CD4-positive, alpha-beta T cell treated with Interleukin-12 subunit alpha and Interleukin-12 subunit beta, for 1 hour (primary cell): ENCODE measurements around the gene TYRO3.
"Not testable (repeated sequence)": the region's sequence is repeated elsewhere in the genome, so short reads cannot be mapped to it uniquely, and the experiment has no call there.

ENCODE experiments used
- DNase-seq: peaks from one replicate; pipeline ENCODE4 v3.0.0-alpha.2; 2020

Gene TYRO3

GRCh38 chr15:41575282-41575681 is 16.3 kb downstream of the TYRO3 start:
- no peak for DNase-seq

DNA sequence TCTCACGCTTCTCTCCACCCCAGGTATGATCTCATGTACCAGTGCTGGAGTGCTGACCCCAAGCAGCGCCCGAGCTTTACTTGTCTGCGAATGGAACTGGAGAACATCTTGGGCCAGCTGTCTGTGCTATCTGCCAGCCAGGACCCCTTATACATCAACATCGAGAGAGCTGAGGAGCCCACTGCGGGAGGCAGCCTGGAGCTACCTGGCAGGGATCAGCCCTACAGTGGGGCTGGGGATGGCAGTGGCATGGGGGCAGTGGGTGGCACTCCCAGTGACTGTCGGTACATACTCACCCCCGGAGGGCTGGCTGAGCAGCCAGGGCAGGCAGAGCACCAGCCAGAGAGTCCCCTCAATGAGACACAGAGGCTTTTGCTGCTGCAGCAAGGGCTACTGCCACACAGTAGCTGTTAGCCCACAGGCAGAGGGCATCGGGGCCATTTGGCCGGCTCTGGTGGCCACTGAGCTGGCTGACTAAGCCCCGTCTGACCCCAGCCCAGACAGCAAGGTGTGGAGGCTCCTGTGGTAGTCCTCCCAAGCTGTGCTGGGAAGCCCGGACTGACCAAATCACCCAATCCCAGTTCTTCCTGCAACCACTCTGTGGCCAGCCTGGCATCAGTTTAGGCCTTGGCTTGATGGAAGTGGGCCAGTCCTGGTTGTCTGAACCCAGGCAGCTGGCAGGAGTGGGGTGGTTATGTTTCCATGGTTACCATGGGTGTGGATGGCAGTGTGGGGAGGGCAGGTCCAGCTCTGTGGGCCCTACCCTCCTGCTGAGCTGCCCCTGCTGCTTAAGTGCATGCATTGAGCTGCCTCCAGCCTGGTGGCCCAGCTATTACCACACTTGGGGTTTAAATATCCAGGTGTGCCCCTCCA is 19.1 kb downstream of the TYRO3 start:
- DNase-seq: no peak

DNA sequence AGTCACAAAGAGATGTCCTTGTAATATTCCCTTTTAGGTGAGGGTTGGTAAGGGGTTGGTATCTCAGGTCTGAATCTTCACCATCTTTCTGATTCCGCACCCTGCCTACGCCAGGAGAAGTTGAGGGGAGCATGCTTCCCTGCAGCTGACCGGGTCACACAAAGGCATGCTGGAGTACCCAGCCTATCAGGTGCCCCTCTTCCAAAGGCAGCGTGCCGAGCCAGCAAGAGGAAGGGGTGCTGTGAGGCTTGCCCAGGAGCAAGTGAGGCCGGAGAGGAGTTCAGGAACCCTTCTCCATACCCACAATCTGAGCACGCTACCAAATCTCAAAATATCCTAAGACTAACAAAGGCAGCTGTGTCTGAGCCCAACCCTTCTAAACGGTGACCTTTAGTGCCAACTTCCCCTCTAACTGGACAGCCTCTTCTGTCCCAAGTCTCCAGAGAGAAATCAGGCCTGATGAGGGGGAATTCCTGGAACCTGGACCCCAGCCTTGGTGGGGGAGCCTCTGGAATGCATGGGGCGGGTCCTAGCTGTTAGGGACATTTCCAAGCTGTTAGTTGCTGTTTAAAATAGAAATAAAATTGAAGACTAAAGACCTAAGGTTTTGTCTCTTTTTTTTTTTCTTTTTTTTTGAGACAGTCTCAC is 19.8 kb downstream of the TYRO3 start:
- no peak for DNase-seq

DNA sequence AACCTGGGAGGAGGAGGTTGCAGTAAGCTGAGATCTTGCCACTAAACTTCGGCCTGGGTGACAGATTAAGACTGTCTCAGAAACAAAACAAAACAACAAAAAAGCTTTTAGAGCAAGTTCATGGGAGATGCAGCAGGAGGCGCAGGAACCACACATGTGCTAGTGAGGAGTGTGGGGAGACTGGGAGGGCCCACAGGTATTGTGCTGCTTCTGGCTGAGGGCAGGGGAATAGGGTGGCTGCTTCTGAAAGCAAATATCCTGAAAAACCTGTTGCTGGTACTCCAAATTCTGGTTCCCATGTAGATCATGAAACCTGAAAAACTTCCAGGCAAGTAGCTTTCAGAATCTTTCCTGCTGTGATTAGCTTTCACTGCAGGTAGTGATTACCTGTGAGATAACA is 22.1 kb downstream of the TYRO3 start:
- no peak for DNase-seq

- no peak for DNase-seq
Observed at GRCh38 chr15:41583795-41584194, 24.8 kb downstream of the TYRO3 start.

GRCh38 chr15:41584636-41585126 is 25.7 kb downstream of the TYRO3 start:
- no peak for DNase-seq

GRCh38 chr15:41585127-41586047 is 26.4 kb downstream of the TYRO3 start:
- peak; percentile 29 for DNase-seq

GRCh38 chr15:41586531-41587282 is 27.7 kb downstream of the TYRO3 start:
- DNase-seq: not testable (repeated sequence)

DNA sequence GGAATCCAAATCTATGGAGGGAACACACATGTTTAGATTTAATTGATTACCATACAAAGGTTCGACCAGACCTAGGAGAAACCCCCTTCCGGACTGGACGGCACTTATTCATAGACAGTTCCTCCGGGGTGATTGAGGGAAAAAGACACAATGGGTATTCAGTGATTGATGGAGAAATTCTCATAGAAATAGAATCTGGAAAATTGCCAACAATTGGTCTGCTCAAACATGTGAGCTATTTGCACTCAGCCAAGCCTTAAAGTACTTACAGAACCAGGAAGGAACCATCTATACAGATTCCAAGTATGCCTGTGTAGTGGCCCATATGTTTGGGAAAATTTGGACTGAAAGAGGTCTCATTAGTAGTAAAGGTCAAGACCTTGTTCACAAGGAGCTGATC is 30.0 kb downstream of the TYRO3 start:
- not testable (repeated sequence) for DNase-seq

GRCh38 chr15:41589571-41589970 is 30.6 kb downstream of the TYRO3 start:
- DNase-seq: not testable (repeated sequence)

DNA sequence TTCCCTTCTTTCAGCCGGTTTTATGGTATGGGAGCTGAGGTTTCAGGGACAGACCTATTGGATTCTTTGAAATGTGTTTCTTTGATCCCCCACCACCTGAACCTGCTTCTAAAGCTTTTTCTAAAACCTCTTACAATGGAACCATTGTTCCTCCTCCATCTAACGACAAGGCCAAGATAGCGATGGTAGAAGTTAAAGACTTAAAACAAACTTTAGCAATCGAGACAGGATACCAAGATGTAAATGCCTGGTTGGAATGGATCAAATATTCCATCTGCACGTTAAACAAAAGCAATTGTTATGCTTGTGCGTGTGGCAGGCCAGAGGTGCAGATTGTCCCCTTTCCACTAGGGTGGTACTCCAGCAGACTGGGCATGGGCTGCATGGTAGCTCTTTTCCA is 32.2 kb downstream of the TYRO3 start:
- DNase-seq: not testable (repeated sequence)

DNA sequence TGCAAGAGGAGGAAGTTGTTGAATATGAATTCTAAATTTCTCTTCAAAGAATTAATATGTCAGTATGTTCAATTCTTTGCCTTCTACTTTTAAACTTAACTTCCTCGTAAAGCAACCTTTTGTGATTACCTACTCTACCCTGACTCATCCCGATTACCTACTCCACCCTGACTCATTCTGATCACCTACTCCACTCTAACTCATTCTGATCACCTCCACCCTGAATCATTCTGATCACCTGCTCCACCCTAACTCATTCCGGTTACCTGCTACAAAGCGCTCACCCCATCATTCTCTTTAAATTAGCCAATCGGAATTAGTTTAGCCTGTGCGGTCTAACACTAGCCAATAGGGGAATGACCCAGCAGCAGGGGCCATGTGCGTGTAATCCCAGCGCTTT is 33.7 kb downstream of the TYRO3 start:
- not testable (repeated sequence) for DNase-seq

GRCh38 chr15:41594801-41595746 is 36.1 kb downstream of the TYRO3 start:
- no peak for DNase-seq

DNA sequence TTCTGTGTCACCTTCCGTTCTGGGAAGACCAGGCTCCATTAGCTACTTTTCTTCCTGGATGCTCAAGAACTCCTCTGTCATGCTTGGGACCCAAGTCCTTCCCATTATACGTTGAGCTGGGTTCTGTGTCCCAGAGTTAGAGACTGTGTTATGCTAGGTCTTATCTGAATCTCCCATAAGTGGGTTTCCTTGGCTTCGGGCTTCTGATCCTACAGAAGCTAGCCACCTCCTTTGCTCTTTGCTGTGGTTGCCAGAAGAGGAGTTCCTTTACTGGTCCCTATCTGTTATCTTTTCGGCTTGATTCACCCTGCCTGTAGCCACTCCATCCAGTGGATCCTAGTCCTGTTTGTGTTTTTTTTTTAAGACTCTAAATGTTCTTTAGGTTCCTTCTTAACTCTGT is 38.0 kb downstream of the TYRO3 start:
- DNase-seq: no peak

- no peak for DNase-seq
Observed at GRCh38 chr15:41597787-41598186, 38.8 kb downstream of the TYRO3 start.

DNA sequence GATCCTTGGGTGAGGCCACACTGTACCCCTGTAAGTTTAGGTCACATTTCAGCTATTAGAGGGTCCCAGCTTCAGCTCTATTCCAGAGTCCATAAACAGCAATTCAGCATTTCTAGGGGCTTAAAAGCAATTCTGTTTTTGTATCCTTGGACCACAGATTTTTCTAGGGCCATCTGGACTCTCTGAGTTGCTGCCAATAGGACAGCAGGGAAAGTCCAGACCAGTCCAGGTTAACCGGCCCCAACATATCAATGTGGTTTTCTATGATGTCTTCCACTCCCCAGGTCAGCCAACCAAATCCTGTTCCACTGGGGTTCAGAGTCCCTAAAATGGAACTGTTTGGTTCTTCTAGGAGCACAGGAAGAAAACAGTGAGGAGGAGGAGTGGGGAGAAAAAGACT is 40.0 kb downstream of the TYRO3 start:
- no peak for DNase-seq

- DNase-seq: no peak
Observed at GRCh38 chr15:41603411-41603935, 44.5 kb downstream of the TYRO3 start.

DNA sequence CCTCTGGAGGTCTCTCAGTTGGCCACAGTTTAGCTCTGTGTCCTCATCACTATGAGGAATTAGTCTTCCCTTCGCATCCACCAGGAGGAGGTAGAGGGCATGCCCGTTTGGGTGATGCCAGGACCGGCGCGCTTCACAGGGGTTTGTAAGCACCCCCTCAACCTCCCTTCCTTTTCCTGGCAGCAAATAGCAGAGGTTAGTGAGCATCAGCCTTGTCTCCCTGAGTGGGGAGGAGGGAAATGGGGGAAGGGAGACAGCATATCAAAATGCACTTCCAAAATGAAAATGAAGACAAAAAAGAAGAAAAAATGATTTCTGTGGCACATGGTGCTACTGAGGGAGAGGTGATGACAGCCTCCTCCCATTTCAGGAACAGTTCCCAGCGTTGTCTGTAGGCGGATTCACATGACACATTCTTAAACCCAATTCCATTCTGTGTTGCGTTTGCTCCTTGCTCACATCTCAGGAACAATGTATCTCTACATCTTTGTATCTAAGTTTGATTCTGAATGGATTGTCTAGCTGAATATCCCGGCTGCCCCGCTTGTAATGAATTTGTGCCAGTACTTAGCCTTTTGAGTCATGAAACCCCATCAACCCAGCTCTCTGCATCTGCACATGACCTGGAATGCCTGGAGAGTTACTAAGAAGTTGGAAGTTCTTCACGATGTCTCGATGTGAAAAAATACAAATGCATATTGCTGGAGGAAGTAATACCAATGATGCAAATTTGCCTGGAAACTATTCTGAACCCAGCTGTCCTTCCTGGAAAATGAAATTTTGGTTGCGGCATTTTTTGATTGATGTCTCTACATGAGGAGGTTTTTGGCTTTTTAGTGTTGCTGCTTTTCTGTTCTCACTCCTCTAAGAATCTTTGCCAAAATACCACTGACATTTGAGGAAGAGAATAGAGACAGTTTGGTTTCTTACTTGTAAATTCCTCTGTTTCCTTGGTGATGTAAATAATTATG is 45.2 kb downstream of the TYRO3 start:
- peak; percentile 63 for DNase-seq

- DNase-seq: no peak
Observed at GRCh38 chr15:41605566-41605965, 46.6 kb downstream of the TYRO3 start.

- no peak for DNase-seq
Observed at GRCh38 chr15:41606997-41607396, 48.0 kb downstream of the TYRO3 start.
